ENCODE data around the gene FABP3.

FABP3 gene

DNA sequence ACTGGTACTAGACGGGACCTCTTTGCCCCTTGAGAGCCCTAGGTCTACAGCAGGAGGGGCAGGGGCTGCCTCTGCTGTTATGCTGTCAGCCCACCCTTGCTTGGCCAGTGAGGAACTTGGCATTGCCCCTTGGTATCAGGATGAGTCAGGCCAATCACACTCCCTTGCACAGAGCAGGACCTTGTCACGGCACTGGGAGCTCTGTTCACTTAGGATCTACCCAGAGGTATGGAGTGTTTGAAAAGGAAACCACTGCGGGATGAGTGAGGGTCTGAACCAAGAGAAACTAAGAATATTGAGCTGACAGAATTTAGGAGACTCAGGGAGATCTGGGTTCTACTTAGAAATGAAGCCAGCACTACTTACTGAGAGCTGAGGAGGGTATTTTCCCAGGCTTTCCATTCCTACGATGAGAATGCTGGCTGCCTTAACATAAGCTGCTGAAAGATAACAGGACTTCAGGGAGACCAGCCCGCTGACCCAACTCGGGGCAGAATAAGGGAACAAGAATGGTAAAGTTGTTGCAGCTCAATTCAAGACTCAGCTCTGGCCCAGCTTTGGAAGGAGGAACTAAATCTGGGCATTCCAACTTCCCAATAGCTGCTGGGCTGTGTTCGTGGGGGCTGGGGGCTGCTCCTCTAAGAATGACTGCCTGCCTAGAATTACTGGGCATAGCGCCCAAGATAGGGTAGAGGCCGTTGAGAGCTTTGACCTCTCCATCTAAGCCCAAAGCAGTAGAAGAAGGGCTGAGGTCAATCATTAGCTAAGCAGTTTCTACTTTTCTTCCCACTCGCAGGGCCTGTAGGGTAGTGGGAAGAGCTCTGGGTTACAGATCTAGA lies 1.5 kb downstream of the FABP3 start:
- DNase-seq: no peak

DNA sequence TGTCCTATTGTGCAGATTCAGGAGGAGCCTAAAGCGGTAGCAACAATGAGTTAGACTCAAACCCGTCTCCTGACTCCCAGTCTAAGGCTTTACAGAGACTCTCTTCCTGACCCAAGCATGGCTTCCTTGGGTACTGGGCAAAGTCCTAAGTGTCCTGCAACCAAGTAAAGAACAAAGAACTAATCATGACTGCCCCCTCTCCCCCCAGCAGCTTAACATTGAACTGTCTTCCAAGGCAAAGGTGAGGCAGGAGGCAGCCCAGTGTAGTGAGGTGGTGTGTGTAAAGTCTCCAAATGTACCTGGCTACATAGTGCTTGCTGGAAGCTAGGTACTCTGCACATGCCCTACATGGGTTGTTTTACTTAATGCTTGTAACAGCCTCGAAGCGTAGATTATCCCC lies 2.3 kb downstream of the FABP3 start:
- DNase-seq: no peak

DNA sequence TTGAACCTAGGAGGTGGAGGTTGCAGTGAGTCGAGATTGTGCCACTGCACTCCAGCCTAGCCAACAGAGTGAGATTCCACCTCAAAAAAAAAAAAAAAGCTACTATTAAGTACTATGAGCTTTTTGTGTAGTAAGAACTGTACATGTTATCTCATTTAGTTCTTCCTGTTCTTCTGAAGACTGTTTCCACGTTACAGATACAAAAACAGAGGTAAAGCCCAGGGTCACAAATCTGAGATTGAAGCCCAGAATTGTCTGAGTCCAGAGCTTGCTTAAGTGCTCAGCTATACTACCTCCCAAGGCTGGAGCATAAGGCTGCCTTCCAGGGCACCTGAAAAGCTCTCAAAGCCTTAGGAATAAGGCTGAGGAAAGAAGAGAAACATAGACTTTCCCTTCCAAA lies 2.9 kb downstream of the FABP3 start:
- DNase-seq: no peak

- DNase-seq: peak; percentile 74
Measured at GRCh38 chr1:31368611-31369107, 4.2 kb downstream of the FABP3 start.

DNA sequence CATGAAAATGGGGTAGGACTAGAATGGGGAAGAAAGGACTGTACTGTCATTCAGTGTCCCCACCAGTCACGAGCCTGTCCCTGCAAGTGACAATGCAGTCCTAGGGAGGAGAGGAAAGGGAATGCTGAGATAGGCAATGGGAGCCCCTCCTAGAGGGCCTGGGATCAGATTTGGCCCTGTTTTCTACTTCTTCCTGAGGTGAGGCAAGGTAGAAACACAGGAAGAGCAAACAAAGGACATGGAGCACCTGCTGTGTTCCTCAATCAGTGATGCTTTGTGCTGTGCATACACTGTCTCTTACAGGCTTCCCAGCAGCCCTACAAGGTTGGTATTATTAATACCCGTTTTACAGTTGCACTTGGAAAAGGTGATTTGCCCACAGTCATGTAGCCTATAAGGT lies 6.1 kb downstream of the FABP3 start:
- no peak for DNase-seq

- DNase-seq: no peak
Measured at GRCh38 chr1:31364561-31365250, 8.2 kb downstream of the FABP3 start.

- no peak for DNase-seq
Measured at GRCh38 chr1:31362032-31362431, 10.8 kb downstream of the FABP3 start.

DNA sequence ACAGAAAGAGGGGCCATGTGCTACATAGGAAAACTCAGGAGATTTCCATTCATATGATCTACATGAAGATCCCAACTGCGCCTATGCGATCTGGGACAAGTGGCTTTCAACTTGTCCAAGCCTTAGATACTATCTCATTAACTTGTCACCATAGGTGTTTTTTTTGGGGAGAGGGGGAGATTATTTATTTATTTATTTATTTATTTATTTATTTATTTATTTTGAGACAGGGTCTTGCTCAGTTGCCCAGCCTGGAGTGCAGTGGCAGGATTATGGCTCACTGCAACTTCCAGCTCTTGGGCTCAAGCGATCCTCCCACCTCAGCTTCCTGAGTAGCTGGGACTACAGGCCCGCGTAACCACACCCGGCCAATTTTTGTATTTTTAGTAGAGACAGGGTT lies 11.3 kb downstream of the FABP3 start:
- no peak for DNase-seq

- no peak for DNase-seq
Measured at GRCh38 chr1:31356427-31356826, 16.4 kb downstream of the FABP3 start.

GRCh38 chr1:31354283-31354682 lies 18.6 kb downstream of the FABP3 start:
- no peak for DNase-seq

DNA sequence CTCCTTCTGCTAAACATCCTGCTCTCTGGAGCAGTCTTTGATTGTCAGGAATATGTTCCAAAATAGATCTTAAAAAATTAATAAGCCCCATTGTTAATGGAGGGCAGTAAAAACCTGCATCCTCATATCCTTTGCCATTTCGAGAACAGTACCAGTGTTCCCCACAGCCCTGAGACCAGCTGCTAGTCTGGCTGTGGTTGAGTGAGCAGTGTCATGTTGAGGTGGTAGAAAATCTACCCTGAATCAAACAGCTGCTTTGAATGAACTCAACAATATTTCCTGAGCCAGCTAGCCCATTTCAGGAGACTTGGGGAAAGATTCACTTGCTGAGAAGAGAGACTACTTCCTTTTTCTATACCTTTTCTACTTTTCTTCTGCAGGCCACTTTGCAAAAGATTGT lies 24.4 kb downstream of the FABP3 start:
- no peak for DNase-seq

- DNase-seq: no peak
Measured at GRCh38 chr1:31346785-31347184, 26.1 kb downstream of the FABP3 start.

GRCh38 chr1:31345635-31346034 lies 27.2 kb downstream of the FABP3 start:
- DNase-seq: no peak

GRCh38 chr1:31344503-31344902 lies 28.4 kb downstream of the FABP3 start:
- DNase-seq: no peak

- DNase-seq: no peak
Measured at GRCh38 chr1:31336687-31337467, 36.0 kb downstream of the FABP3 start.

GRCh38 chr1:31335007-31335406 lies 37.9 kb downstream of the FABP3 start:
- DNase-seq: no peak

- DNase-seq: no peak
Measured at GRCh38 chr1:31327381-31327780, 45.5 kb downstream of the FABP3 start.

DNA sequence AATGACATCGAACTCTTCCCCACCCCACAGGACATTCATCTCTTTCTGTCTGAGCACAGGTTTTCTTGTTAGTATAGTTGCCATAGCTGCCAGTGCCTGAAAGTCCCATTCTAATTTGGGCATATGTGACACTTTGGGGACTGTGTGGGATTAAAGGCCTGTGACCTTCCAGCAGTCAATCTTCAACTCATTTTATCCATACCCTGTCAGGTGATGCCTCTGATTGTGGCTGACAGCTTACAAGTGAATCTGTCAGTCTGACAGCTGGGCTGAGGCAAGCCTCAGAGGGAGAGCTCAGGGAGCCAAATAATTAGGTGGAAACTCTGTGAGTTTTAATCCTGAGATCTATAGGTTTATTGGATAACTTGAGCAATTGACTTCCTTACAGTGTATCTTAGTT lies 46.4 kb downstream of the FABP3 start:
- DNase-seq: no peak

- no peak for DNase-seq
Measured at GRCh38 chr1:31324992-31325391, 47.9 kb downstream of the FABP3 start.

DNA sequence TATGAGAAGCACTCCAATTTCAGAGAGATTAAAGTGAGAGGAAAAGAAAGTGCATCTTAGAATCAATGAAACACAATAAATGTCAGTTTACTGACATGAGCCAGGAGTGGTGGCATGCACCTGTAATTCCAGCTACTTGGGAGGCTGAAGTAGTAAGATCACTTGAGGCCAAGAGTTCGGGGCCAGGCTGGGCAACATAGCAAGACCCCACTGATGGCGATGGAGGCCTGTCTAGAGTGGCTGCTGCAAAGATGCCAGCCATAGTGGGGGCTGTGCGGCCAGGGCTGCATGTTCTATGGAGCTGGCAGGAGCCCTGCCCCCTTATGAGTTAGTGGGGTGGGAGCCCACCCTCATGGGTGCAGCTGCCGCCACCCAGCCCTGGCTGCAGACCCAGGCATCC lies 48.8 kb downstream of the FABP3 start:
- no peak for DNase-seq

- no peak for DNase-seq
Measured at GRCh38 chr1:31318146-31318545, 54.7 kb downstream of the FABP3 start.

DNA sequence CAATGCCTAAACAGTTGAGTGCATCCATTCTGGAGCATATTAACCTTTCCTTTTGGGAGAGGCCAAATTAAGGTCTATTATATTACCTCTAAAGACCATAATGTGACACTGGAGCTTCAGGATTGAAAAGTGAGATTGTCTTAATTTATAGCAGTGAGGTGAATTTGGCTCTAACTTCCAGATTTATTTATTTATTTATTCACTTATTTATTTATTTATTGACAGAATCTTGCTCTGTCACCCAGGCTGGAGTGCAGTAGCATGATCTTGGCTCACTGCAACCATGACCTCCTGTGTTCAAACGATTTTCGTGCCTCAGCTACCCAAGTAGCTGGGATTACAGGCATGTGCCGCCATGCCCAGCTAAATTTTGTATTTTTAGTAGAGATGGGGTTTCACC lies 57.0 kb downstream of the FABP3 start:
- no peak for DNase-seq

All from NCI-H2029 treated with DMSO at 0.1 percent for 48 hours (cell line).